ENCODE measurements around the gene TNFAIP8. TPM values are rescaled to one million over a fixed set of nuclear protein-coding genes. Genes with fewer than 3 reads are reported as not detected.

TNFAIP8 gene
- 37.2 and 40.4 TPM in 2 replicates for total RNA-seq

DNA sequence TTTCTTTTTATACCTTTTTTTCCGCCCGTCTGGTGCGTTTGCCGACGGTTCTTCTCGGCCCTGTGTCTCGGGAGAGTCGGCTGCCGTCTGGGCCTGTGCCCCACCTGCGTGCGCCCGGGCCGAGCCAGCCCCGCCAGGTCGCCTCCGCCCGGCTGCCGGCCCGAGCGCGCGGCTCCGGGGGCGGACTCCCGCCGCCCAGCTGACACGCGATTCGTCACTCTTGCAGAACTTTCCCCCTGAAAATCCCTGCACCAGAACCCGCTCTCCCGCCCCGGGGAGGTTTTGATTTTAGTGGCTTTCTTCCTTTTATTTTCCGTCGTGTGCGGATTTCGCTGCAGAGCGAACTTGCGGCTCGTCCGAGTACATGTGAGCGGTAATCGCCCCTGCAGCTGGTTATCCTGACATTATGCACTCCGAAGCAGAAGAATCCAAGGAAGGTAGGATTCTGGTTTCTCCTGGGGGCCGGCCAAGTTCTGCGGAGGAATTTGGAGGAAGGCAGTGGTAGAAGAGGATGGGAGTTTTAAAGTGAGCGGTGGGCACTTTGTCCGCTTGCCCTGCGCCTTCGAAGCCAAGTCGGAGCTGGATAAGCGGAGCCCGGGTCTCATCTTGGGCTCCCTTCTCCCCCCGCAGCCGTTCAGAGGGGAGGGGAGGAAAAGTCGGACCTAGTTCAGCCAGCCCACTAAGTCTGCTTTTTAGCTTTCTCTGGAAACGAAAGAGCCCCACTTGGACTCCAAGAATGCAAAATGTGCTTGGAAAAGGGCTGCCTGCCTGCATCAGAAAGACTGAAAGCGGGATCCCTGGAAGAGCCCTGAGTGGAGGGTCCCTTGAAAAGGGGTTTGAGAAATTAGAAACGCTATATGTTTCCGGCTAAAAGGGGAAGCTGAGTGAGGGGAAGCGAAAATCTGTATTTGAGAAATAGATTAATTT, at the start of gene TNFAIP8:
Gene TNFAIP8 (plus strand): TSS at position 335 of the 927 bp plus-strand sequence. CDS start 72 bp downstream, at position 407.

Small RNA genes within 50 kb of the gene (small RNA-seq; reads per million reads assigned to genes)
- gene RN7SL174P: not detected
- gene RNA5SP190: not detected

Other genes with a start within 250 kb of the TNFAIP8 start
- 114 and 118 TPM in 2 replicates for gene HSD17B4, start 96.5 kb downstream of the TNFAIP8 start, total RNA-seq

All from hair follicle dermal papilla cell (primary cell).